Measurements from ENCODE around the gene TCF19. TPM values are rescaled to one million over a fixed set of nuclear protein-coding genes. Genes with fewer than 3 reads are reported as not detected.
A peak's percentile ranks its signal among the peaks of the same experiment; 100 is the strongest.

The TCF19 gene
- total RNA-seq, 4 donors from 2014 or later, result 1.5 to 5.1 (median 2.6) TPM

GRCh38 chr6:31113861-31114540, 44.4 kb upstream of the TCF19 start:
- in situ Hi-C loops (cut with MboI; ENCODE audit: low sequenced_read_pairs in 4 of 4), result no loop called here
- H3K4me3 ChIP-seq, result no peak overlapping the region
- ATAC-seq, result peak; percentile 12 to 14

GRCh38 chr6:31114541-31114878, 43.9 kb upstream of the TCF19 start, which contains the start of gene PSORS1C1:
Gene PSORS1C1, plus strand, starts transcription at chr6:31114800. Its CDS starts 14,833 bp downstream, at chr6:31129633.
- H3K4me1 ChIP-seq, result peaks cover 0 to 11% of the 10 kb centered on the region in 2 donors
- H3K9me3 ChIP-seq, result no peaks in the 10 kb centered on the region
- no peaks in the 10 kb centered on the region for H3K36me3 ChIP-seq
- H3K27ac ChIP-seq, result peak within 1 kb of the TSS in 3 of 4 donors; percentile 31 to 72 (median 45)
- no peak within 1 kb of the TSS for H3K4me3 ChIP-seq
- ATAC-seq, result peak; percentile 85 to 94
- no peak for TF ChIP-seq POLR2A (IDR thresholded peaks at IDR 0.05)
- TF ChIP-seq, protein P1, sequence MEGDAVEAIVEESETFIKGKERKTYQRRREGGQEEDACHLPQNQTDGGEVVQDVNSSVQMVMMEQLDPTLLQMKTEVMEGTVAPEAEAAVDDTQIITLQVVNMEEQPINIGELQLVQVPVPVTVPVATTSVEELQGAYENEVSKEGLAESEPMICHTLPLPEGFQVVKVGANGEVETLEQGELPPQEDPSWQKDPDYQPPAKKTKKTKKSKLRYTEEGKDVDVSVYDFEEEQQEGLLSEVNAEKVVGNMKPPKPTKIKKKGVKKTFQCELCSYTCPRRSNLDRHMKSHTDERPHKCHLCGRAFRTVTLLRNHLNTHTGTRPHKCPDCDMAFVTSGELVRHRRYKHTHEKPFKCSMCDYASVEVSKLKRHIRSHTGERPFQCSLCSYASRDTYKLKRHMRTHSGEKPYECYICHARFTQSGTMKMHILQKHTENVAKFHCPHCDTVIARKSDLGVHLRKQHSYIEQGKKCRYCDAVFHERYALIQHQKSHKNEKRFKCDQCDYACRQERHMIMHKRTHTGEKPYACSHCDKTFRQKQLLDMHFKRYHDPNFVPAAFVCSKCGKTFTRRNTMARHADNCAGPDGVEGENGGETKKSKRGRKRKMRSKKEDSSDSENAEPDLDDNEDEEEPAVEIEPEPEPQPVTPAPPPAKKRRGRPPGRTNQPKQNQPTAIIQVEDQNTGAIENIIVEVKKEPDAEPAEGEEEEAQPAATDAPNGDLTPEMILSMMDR (IDR thresholded peaks at IDR 0.05 in 4 of 5, conservative IDR thresholded peaks at IDR 0.05 in 1 of 5), result no peak
- DNase-seq, result peak; percentile 80 to 83
- in situ Hi-C loops (cut with MboI; ENCODE audit: low sequenced_read_pairs in 4 of 4) (no loop called here), intact Hi-C loops (cut with DNase I; ENCODE audit: low total_unique reads) (no loop called here)
- peaks cover 0 to 8% (median 0%) of the 10 kb centered on the region in 3 donors for H3K27me3 ChIP-seq

More at GRCh38 chr6:31113861-31114540, 44.4 kb upstream of the TCF19 start:
- intact Hi-C loops (cut with DNase I; ENCODE audit: low total_unique reads), result no loop called here
- H3K4me1 ChIP-seq, result peaks cover 0 to 11% of the 10 kb centered on the region in 2 donors
- no peak for DNase-seq
- no peaks in the 10 kb centered on the region for H3K9me3 ChIP-seq
- TF ChIP-seq POLR2A (IDR thresholded peaks at IDR 0.05), result no peak
- TF ChIP-seq, protein P1 (IDR thresholded peaks at IDR 0.05 in 4 of 5, conservative IDR thresholded peaks at IDR 0.05 in 1 of 5), result no peak
- H3K27ac ChIP-seq, result peak overlapping the region in 3 of 4 donors; percentile 31 to 72 (median 45)
- H3K27me3 ChIP-seq, result peaks cover 0 to 8% (median 0%) of the 10 kb centered on the region in 3 donors
- H3K36me3 ChIP-seq, result no peaks in the 10 kb centered on the region

DNA sequence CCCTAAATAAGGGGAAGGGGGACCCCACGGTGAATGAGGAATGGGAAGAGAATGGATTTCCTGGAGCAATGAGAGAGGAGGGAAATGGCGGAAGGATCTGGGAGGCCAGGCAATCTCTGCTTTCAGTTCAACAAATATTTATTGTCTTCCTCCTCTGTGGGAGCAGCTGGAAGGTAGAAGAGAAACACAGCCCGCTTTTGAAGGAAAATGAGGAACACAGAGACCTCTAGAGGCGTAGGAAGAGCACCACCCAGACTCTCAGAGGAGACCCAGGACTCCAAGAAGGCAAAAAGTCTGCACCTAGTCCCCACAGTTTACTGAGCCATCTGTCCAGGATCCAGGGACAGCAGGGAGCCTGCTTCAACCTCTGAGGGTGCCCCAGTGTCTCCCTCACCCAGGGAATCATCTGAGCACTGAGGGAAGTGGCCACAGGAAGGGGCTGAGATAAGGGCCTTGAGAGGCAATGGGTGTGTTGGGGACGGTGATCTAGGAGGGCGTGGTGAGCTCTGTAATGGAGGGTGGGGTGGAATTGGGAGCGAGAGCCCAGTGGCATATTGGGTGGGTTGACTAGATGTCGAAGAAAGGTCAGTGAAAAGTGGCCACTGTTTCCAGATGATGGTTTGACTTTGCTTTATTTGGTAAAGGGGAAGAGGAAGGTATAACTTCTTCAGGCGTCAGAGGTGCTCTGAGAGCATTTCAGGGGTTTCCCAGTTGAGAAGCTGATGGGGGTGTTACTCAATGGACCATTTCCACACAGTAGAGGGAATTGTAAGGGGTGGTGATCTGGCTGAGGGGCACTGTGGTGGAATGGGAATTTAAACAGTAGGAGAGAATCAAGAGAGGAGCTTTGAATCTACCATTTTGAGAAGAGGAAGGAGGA, 43.2 kb upstream of the TCF19 start:
- no peaks in the 10 kb centered on the region for H3K9me3 ChIP-seq
- TF ChIP-seq, protein P1 (IDR thresholded peaks at IDR 0.05 in 4 of 5, conservative IDR thresholded peaks at IDR 0.05 in 1 of 5), result no peak
- TF ChIP-seq POLR2A (IDR thresholded peaks at IDR 0.05), result no peak
- H3K36me3 ChIP-seq, result no peaks in the 10 kb centered on the region
- peaks cover 0 to 11% of the 10 kb centered on the region in 2 donors for H3K4me1 ChIP-seq
- H3K27ac ChIP-seq, result peak overlapping the region in 3 of 4 donors; percentile 31 to 72 (median 45)
- in situ Hi-C loops (cut with MboI; ENCODE audit: low sequenced_read_pairs in 4 of 4), result no loop called here
- intact Hi-C loops (cut with DNase I; ENCODE audit: low total_unique reads), result no loop called here
- peak in 1 of 2 donors; percentile 17 for ATAC-seq
- H3K27me3 ChIP-seq, result peaks cover 0 to 2% (median 0%) of the 10 kb centered on the region in 3 donors
- no peak for DNase-seq
- no peak overlapping the region for H3K4me3 ChIP-seq

DNA sequence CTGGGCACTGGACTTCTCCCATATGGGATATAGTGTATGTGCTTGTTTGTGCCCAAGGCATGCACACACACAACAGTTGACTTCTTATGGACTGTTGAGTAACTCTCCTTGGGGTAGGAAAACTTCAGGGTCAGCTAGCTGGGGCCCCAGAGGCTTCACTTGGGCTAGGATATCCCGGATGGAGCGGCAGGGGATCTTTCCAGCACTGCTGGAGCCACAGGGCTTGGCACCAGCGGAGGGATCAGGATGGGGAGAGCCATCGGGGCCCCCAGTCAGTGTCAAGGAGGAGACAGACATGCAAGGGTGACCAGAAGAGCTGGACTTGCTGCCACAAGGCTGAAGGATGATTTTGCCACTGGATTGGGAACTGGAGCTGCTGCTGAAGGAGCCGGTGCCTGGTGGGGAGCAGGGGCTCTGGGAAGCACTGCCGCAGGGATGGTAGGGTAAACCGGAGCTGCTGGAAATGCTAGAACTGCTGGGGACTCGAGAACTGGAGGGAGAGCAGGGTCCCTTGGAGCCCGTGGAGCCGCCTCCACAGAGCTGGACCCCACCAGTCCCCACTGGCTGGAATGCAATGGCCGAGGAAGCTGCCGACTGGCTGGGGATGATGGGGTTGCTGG, 42.3 kb upstream of the TCF19 start:
- Histone ChIP-seq H3K27ac (no peak overlapping the region), H3K27me3 (no peaks in the 10 kb centered on the region), H3K36me3 (no peaks in the 10 kb centered on the region), H3K9me3 (no peaks in the 10 kb centered on the region), H3K4me1 (peaks cover 0 to 11% of the 10 kb centered on the region in 2 donors), H3K4me3 (no peak overlapping the region)
- intact Hi-C loops (cut with DNase I; ENCODE audit: low total_unique reads) (no loop called here), in situ Hi-C loops (cut with MboI; ENCODE audit: low sequenced_read_pairs in 4 of 4) (no loop called here)
- TF ChIP-seq, protein P1 (IDR thresholded peaks at IDR 0.05 in 4 of 5, conservative IDR thresholded peaks at IDR 0.05 in 1 of 5), result no peak
- no peak for TF ChIP-seq POLR2A (IDR thresholded peaks at IDR 0.05)
- DNase-seq, result no peak
- no peak for ATAC-seq
